ENCODE results near the gene MLC1. TPM values are rescaled to one million over a fixed set of nuclear protein-coding genes. Genes with fewer than 3 reads are reported as not detected.

Gene MLC1
- total and polyA plus RNA-seq, 2 of the 4 experiments (the other 2 are of a cell fraction) = 0.10 TPM; not detected in 1

- no peak for TF ChIP-seq CTCF (conservative IDR thresholded peaks at IDR 0.05; ENCODE audit: low read depth, low read length)
These were observed 32.0 kb upstream of the MLC1 start (continued) for GRCh38 chr22:50117168-50117762.

GRCh38 chr22:50115693-50116092 is 30.5 kb upstream of the MLC1 start:
- dilution Hi-C loops (cut with HindIII; ENCODE audit: low sequenced_read_pairs, unreplicated experiment) = no loop called here
- H3K4me1 ChIP-seq (ENCODE audit: control insufficient read depth, insufficient read depth, low read length) = peaks cover 39% of the 10 kb centered on the region
- no peaks in the 10 kb centered on the region for H3K27me3 ChIP-seq (ENCODE audit: control insufficient read depth, insufficient read depth, low read length)
- H4K5ac ChIP-seq (ENCODE audit: low read depth, low read length) = peak overlapping the region; percentile 84
- peak overlapping the region; percentile 98 for H2BK120ac ChIP-seq (ENCODE audit: low read depth, low read length)
- H2AFZ ChIP-seq (replicated peaks; ENCODE audit: low read length, poor library complexity) = peak overlapping the region; percentile 74
- peak overlapping the region; percentile 53; the same call in 2 of the 3 replicates for H2BK15ac ChIP-seq (ENCODE audit: low read depth, low read length)
- H3K4me2 ChIP-seq (ENCODE audit: low read depth, low read length) = no peak overlapping the region; the same call in 1 of the 2 replicates
- peak overlapping the region; percentile 48 for H2BK20ac ChIP-seq (ENCODE audit: low read depth, low read length)
- H3K23ac ChIP-seq (ENCODE audit: low read depth, low read length) = peak overlapping the region; percentile 63
- H3K9ac ChIP-seq (ENCODE audit: low read depth, low read length) = no peak overlapping the region; the same call in 1 of the 2 replicates
- no TSS peak for BruUV-seq (replicated peaks)
- H3K14ac ChIP-seq (replicated peaks; ENCODE audit: low read depth, low read length) = peak overlapping the region; percentile 60
- no peaks in the 10 kb centered on the region for H4K20me1 ChIP-seq (ENCODE audit: insufficient read depth, low read length)
- peaks cover 27% of the 10 kb centered on the region for H3K9me1 ChIP-seq (ENCODE audit: insufficient read depth, low read length)
- peaks cover 0 to 14% of the 10 kb centered on the region in 2 experiments; a peak in 2 of 4 replicates for H3K79me1 ChIP-seq (ENCODE audit: low read depth in 1 of 2, low read length in 2 of 2)
- peak overlapping the region; percentile 91 for H2AK5ac ChIP-seq (ENCODE audit: low read depth, low read length)
- no peak overlapping the region for H3K56ac ChIP-seq (ENCODE audit: extremely low read depth, insufficient read depth, low read length)
- H3K36me3 ChIP-seq (ENCODE audit: control insufficient read depth, insufficient read depth, low read length) = peaks cover 9% of the 10 kb centered on the region; the same call in 1 of the 2 replicates
- in situ Hi-C loops (cut with MboI; ENCODE audit: low sequenced_read_pairs) = no loop called here
- CTCF ChIA-PET = interaction anchor here (1.1 kb wide), 1 partner anchor 36 kb away, joined by 3 read pairs; no protein-coding TSS in a partner anchor
- H2AK9ac ChIP-seq (replicated peaks; ENCODE audit: low read depth, low read length, poor library complexity) = peak overlapping the region; percentile 77
- H4K8ac ChIP-seq (ENCODE audit: low read depth in 2 of 2, low read length in 2 of 2) = peak overlapping the region; percentile 11 to 43; a peak in 2 of 4 replicates
- intact Hi-C loops (cut with micrococcal nuclease) = no loop called here
- no peak overlapping the region for H3K4me3 ChIP-seq (ENCODE audit: insufficient read depth, low read depth, low read length)
- peak overlapping the region; percentile 78 for H3K18ac ChIP-seq (ENCODE audit: low read depth, low read length)
- no peak overlapping the region for H2BK5ac ChIP-seq (ENCODE audit: low read depth, low read length, poor library complexity, severe bottlenecking)
- H3K27ac ChIP-seq (ENCODE audit: insufficient read depth, low read length) = peak overlapping the region; percentile 30; the same call in 1 of the 2 replicates
- POLR2A ChIA-PET (ENCODE audit: unreplicated experiment) = no interaction called here
- H3K4ac ChIP-seq (ENCODE audit: low read depth, low read length) = peak overlapping the region; percentile 67
- ATAC-seq (ENCODE audit: low read depth) (no peak), DNase-seq (peak; percentile 35)
- H4K91ac ChIP-seq (ENCODE audit: insufficient read depth, low read depth, low read length) = peak overlapping the region; percentile 98
- 70% methylated on average over 2 of the region's 10 CpGs; no CpG with 5 or more reads in 1 of the 2 experiments for WGBS, 2 experiments (ENCODE audit: extremely low coverage in 2 of 2, insufficient read length in 1 of 2)
- no peaks in the 10 kb centered on the region for H3K9me3 ChIP-seq (ENCODE audit: control insufficient read depth, insufficient read depth, low read length)
- TF ChIP-seq CEBPB (IDR thresholded peaks at IDR 0.05; ENCODE audit: low read depth, low read length) = no peak
- no peak for TF ChIP-seq MAZ (IDR thresholded peaks at IDR 0.05; ENCODE audit: borderline replicate concordance, low read depth, low read length)
- TF ChIP-seq ELK1 (IDR thresholded peaks at IDR 0.05; ENCODE audit: borderline replicate concordance, low read depth, low read length) = no peak
- TF ChIP-seq CTCF (conservative IDR thresholded peaks at IDR 0.05; ENCODE audit: low read depth, low read length) = no peak
- TF ChIP-seq BHLHE40 (IDR thresholded peaks at IDR 0.05; ENCODE audit: low read depth, low read length) = no peak
- no peak for TF ChIP-seq POLR2A (IDR thresholded peaks at IDR 0.05; ENCODE audit: low read depth, low read length)
- TF ChIP-seq RAD21 (IDR thresholded peaks at IDR 0.05; ENCODE audit: low read length) = no peak
- TF ChIP-seq NFE2L2 (IDR thresholded peaks at IDR 0.05; ENCODE audit: low read depth, low read length) = no peak
- no peak for TF ChIP-seq MXI1 (IDR thresholded peaks at IDR 0.05; ENCODE audit: borderline replicate concordance, low read depth, low read length)
- TF ChIP-seq RFX5 (IDR thresholded peaks at IDR 0.05; ENCODE audit: low read depth, low read length) = no peak
